NT2/D1 (cell line): ENCODE measurements around the gene BEAN1.

ENCODE experiments used
- YY1 ChIP-seq: IDR thresholded peaks from 2 replicates; pipeline ENCODE4 v1.6.1; 2011; ENCODE audit not compliant: insufficient read length, insufficient read depth
- ZNF274 ChIP-seq: IDR thresholded peaks from 2 replicates; pipeline ENCODE4 v1.6.1; 2011; ENCODE audit warnings: mild to moderate bottlenecking, low read depth, low read length

- TF ChIP-seq YY1 (no peak), ZNF274 (no peak)
Observed at GRCh38 chr16:66383551-66383950, 43.5 kb upstream of the BEAN1 start.
